ENCODE data around the gene HSPG2. TPM values are rescaled to one million over a fixed set of nuclear protein-coding genes. Genes with fewer than 3 reads are reported as not detected.

Gene HSPG2
- polyA plus RNA-seq, 1 donor from 2014 or later, result 0.79 TPM

DNA sequence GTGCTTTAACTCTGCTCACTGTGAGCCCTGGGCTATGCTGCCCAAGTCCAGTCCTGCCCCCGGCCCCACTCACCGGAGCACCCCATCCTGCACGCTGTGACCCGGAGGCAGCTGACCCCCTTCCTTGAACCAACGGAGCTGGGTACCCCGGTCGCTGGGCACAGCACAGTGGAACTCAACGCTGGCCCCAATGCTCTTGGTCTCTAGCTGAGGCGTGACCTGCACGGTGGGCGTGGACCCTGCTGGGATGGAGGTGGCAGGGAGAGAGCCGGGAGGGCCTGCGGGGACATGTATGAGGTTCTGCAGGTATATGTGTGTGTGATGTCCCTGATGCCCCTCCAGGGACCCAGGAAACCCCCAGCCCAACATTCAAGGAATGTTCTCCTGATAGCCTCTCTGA is 100.4 kb downstream of the HSPG2 start:
- Histone ChIP-seq H3K79me2 (replicated peaks; ENCODE audit: insufficient read depth, low read length) (no peaks in the 10 kb centered on the region), H3K4me3 (ENCODE audit: low read length) (no peak overlapping the region), H3K27ac (ENCODE audit: low read length) (no peak overlapping the region), H3K9ac (ENCODE audit: low read length) (no peak overlapping the region), H3K36me3 (ENCODE audit: insufficient read depth, low read length) (no peaks in the 10 kb centered on the region), H3K27me3 (ENCODE audit: insufficient read depth, low read depth, low read length) (no peaks in the 10 kb centered on the region), H3K9me3 (ENCODE audit: low read length) (no peaks in the 10 kb centered on the region), H3K9me2 (ENCODE audit: insufficient read depth, low read length) (no peaks in the 10 kb centered on the region), H2AFZ (ENCODE audit: low read depth, low read length) (no peak overlapping the region), H3F3A (ENCODE audit: insufficient read depth, low read length, poor library complexity, severe bottlenecking) (no peaks in the 10 kb centered on the region), H3K4me2 (ENCODE audit: low read length) (no peak overlapping the region), H4K20me1 (ENCODE audit: insufficient read depth) (no peaks in the 10 kb centered on the region)
- TF ChIP-seq SMC3 (conservative IDR thresholded peaks at IDR 0.05; ENCODE audit: poor library complexity) (no peak), EZH2 (IDR thresholded peaks at IDR 0.05; ENCODE audit: borderline replicate concordance, insufficient read depth, low read length, poor library complexity, severe bottlenecking) (no peak), POLR2AphosphoS5 (IDR thresholded peaks at IDR 0.05) (no peak), EP300 (conservative IDR thresholded peaks at IDR 0.05; ENCODE audit: poor library complexity, severe bottlenecking) (no peak), TAF1 (IDR thresholded peaks at IDR 0.05; ENCODE audit: low read depth) (no peak), MXI1 (conservative IDR thresholded peaks at IDR 0.05; ENCODE audit: poor library complexity, severe bottlenecking) (no peak), RAD21 (conservative IDR thresholded peaks at IDR 0.05) (no peak)
- TF ChIP-seq, protein P1, sequence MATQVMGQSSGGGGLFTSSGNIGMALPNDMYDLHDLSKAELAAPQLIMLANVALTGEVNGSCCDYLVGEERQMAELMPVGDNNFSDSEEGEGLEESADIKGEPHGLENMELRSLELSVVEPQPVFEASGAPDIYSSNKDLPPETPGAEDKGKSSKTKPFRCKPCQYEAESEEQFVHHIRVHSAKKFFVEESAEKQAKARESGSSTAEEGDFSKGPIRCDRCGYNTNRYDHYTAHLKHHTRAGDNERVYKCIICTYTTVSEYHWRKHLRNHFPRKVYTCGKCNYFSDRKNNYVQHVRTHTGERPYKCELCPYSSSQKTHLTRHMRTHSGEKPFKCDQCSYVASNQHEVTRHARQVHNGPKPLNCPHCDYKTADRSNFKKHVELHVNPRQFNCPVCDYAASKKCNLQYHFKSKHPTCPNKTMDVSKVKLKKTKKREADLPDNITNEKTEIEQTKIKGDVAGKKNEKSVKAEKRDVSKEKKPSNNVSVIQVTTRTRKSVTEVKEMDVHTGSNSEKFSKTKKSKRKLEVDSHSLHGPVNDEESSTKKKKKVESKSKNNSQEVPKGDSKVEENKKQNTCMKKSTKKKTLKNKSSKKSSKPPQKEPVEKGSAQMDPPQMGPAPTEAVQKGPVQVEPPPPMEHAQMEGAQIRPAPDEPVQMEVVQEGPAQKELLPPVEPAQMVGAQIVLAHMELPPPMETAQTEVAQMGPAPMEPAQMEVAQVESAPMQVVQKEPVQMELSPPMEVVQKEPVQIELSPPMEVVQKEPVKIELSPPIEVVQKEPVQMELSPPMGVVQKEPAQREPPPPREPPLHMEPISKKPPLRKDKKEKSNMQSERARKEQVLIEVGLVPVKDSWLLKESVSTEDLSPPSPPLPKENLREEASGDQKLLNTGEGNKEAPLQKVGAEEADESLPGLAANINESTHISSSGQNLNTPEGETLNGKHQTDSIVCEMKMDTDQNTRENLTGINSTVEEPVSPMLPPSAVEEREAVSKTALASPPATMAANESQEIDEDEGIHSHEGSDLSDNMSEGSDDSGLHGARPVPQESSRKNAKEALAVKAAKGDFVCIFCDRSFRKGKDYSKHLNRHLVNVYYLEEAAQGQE (IDR thresholded peaks at IDR 0.05; ENCODE audit: borderline replicate concordance), result no peak
- TF ChIP-seq, protein P2, sequence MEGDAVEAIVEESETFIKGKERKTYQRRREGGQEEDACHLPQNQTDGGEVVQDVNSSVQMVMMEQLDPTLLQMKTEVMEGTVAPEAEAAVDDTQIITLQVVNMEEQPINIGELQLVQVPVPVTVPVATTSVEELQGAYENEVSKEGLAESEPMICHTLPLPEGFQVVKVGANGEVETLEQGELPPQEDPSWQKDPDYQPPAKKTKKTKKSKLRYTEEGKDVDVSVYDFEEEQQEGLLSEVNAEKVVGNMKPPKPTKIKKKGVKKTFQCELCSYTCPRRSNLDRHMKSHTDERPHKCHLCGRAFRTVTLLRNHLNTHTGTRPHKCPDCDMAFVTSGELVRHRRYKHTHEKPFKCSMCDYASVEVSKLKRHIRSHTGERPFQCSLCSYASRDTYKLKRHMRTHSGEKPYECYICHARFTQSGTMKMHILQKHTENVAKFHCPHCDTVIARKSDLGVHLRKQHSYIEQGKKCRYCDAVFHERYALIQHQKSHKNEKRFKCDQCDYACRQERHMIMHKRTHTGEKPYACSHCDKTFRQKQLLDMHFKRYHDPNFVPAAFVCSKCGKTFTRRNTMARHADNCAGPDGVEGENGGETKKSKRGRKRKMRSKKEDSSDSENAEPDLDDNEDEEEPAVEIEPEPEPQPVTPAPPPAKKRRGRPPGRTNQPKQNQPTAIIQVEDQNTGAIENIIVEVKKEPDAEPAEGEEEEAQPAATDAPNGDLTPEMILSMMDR (IDR thresholded peaks at IDR 0.05; ENCODE audit: poor library complexity, severe bottlenecking), result no peak

DNA sequence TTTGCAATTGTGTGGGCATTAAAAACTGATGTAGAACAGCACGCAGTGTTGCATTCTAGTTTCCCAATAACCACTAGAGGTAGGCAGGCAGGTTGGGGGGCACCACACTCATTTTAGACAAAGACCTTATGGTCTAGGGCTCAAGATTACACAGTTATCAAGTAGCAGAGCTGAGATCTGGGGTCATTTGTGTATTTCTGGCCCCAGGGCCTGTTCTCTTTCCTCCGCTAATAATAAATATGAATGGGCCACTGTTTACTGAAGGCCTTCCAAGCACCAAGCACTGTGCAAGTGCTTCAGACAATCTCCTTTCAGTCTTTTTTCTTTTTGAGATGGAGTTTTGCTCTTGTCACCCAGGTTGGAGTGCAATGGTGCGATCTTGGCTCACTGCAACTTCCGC is 101.1 kb downstream of the HSPG2 start:
- no peak overlapping the region for H2AFZ ChIP-seq (ENCODE audit: low read depth, low read length)
- no peaks in the 10 kb centered on the region for H3K79me2 ChIP-seq (replicated peaks; ENCODE audit: insufficient read depth, low read length)
- no peaks in the 10 kb centered on the region for H3K9me2 ChIP-seq (ENCODE audit: insufficient read depth, low read length)
- no peaks in the 10 kb centered on the region for H3F3A ChIP-seq (ENCODE audit: insufficient read depth, low read length, poor library complexity, severe bottlenecking)
- H3K36me3 ChIP-seq (ENCODE audit: insufficient read depth, low read length), result no peaks in the 10 kb centered on the region
- H3K27me3 ChIP-seq (ENCODE audit: insufficient read depth, low read depth, low read length), result no peaks in the 10 kb centered on the region
- H3K9me3 ChIP-seq (ENCODE audit: low read length), result no peaks in the 10 kb centered on the region
- no peak overlapping the region for H3K27ac ChIP-seq (ENCODE audit: low read length)
- no peaks in the 10 kb centered on the region for H4K20me1 ChIP-seq (ENCODE audit: insufficient read depth)
- H3K4me3 ChIP-seq (ENCODE audit: low read length), result no peak overlapping the region
- H3K4me2 ChIP-seq (ENCODE audit: low read length), result no peak overlapping the region
- TF ChIP-seq POLR2AphosphoS5 (IDR thresholded peaks at IDR 0.05) (no peak), MXI1 (conservative IDR thresholded peaks at IDR 0.05; ENCODE audit: poor library complexity, severe bottlenecking) (no peak), RAD21 (conservative IDR thresholded peaks at IDR 0.05) (no peak), SMC3 (conservative IDR thresholded peaks at IDR 0.05; ENCODE audit: poor library complexity) (no peak), EZH2 (IDR thresholded peaks at IDR 0.05; ENCODE audit: borderline replicate concordance, insufficient read depth, low read length, poor library complexity, severe bottlenecking) (no peak), EP300 (conservative IDR thresholded peaks at IDR 0.05; ENCODE audit: poor library complexity, severe bottlenecking) (no peak), TAF1 (IDR thresholded peaks at IDR 0.05; ENCODE audit: low read depth) (no peak)
- TF ChIP-seq, protein P2 (IDR thresholded peaks at IDR 0.05; ENCODE audit: poor library complexity, severe bottlenecking), result no peak
- TF ChIP-seq, protein P1 (IDR thresholded peaks at IDR 0.05; ENCODE audit: borderline replicate concordance), result no peak
- no peak overlapping the region for H3K9ac ChIP-seq (ENCODE audit: low read length)

Measured in neural cell (in vitro differentiated cells).